COLO668 (cell line): Measurements from ENCODE around the gene MAML3.

ENCODE experiments used
- DNase-seq: peaks from one replicate; lab custom pipeline; 2025; ENCODE audit not compliant: unreplicated experiment; lab: John Stamatoyannopoulos, UW

The MAML3 gene

DNA sequence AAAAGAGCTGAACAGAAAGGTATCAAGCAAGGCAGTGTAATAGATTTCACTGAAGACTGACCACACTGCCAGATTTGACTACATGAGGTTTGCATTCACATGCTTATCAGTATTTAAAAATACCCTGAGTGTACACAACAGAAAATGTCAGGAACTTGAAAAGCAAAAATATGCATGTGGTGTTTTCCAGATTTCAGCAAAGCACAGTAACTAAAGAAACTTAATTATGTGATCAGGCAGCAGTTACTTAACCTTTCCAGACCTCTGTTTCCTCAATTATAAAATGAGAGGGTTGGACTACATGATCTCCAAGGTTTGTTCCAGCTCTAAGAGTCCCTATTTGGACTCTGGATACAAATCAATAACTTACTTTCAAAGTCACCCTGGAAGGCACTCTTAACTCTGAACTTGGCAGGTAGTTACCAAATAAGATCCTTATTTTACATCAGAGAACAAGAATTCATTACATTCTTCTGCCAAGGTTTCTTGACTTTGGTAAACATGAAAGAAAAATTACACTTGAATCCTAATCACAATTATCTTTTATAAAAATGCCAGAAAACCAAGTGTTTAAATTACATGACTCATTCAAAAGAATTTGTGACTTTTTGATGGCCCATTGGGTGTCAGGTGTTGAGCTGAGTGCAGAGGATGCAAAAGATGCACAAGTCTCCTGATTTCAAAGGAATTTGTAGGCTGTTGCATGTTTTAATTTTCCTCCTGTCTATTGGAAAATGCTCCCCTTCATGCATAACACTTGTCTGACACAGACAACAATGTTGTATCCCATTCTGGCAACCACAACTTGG, 246.8 kb downstream of the MAML3 start:
- DNase-seq: no peak

DNA sequence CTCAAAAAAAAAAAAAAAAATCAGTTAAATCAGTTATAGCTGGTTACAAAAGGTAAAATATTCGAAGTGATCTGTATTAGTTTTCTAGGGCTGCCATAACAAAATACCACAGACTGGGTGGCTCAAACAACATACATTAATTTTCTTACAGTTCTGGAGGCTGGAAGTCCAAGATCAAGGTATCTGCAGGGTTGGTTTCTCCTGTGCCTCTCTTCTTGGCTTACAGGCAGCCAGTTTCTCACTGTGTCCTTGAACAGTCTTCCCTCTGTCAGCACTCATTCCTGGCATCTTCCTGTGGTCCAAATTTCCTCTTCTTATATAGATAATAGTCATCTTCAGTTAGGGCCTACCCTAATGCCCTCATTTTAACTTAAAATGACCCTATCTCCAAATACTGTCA, 248.5 kb downstream of the MAML3 start:
- no peak for DNase-seq

DNA sequence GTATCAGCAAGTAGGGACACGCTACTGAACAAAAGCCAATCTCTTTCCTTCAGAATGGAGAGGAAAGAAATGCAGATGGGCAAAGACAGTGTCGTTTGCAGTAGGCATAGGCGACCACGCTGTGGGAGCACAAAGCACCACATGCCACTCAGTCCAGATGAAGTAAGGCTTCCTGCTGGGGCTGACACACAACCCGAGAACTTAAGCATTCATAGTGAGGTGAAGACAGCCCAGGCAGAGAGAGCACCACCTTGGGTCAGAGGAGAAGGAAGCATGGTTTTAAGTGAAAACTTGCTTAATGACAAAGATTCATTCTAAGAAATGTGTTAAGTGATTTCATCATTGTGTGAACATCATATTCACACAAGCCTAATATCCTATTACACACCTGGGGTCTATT, 249.6 kb downstream of the MAML3 start:
- no peak for DNase-seq

DNA sequence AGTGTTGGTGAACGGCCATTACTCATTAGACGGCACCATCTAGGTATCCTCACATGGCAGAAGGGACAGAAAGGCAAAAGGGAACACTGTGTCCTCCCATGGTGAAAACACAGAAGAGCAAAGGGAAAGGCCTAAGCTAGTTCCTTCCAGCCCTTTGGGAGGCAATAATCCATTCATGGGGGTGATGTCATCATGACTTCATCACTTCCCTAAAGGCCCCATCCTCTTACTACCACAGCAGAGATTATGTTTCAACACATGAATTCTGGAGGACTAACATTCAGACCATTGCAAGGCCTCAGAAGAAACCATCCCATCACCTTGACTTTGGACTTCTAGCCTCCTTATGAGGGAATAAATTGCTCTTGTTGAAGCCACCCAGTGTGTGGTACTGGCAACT, 250.1 kb downstream of the MAML3 start:
- no peak for DNase-seq

DNA sequence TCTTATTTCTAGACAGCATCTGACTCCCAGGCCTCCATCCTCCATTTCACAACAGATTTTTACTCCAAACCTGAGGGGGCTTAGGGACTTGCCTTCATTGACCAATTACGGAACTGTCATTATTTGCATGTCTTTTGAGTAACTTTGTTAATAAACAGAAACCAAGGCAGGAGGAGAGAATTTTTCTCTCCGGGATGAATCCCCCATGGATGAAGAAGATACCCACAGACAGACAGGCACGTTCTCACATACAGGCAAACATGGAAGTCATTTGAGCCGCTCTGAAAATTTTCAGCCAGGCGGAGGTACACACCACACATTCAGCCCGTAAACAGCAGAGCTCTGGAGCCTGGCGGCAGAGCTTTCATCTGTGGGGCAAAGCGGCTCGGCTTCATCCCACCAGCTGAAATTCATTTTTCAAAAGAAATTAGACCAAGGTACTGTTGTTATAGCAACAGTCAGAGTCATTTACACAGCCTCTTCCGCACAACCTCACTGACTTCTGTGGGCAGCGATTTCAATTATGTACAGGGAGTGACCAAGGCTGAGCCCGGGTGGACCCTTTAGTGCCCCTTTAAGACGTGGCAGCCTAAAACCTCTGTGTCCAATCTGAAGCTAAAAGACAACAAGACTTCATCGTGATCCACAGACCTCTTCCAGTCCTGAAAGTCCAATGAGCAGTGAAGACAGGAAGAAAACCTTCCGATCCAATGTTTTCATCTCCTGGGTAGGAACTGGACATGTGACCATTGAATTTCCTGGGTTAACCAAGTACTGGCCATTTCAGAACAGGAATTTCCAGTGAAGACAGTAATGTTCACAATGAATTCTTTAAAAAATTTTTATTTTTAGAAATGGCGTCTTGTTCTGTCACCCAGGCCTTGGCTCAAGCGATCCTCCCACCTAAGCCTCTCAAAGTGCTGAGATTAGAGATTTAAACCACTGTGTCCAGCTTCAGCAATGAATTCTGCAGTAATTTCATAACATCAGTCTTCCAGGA, 251.4 kb downstream of the MAML3 start:
- no peak for DNase-seq

DNA sequence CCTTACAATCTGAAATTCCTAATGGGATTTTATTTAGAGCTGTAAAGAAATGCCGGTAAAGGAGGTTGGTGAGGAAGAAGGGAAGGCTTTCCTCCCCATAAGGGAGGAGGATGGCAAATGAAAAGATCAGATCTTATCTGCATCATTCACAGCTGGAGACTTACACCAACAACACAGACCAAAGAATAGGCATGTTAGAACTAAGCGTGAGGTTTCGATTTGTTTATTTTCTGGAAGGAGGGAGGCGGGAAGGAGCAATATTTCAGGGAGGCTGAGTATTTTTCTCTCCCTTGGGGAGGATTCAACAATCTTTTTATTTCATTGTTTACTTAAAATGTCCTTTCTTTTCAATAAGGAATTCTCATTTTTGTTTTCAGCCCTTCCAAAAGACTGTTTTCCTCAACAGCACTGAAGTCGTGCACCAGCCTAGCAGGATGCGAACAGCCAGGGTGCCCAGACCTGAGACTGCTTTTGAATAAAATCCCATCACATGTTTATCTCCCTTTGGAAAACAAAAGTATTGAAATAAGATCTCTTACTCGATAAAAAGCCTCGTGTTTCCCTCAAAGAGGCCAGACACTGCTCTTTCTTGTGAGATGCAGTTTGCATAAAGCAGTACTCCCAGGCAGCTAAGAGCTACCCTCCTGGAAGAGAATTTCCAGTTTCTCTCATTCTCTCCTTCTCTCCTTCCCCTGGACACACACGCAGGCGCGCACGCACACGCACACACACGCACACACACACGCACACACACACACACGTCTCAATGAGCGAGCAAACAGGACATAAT, 252.3 kb downstream of the MAML3 start:
- no peak for DNase-seq

DNA sequence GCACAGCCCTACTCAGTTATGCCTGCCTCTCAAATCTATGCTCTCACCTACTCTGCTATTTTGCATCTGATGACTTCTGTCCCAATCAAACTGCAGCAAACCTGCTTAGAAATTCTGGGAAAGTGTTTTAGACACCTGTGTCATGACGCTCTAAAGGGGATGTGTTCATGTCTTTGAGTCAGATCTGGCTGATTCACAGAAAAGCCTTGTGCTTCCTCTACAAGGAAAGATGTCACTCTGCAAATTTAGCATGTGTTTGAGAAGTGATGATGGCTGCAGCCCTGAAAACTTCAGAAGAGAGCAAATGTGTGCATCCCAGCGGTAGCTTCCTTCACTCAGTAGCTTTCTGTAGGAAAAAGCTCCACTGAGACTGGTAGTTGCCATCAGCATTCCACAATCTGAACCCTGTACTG, 253.0 kb downstream of the MAML3 start:
- DNase-seq: no peak

DNA sequence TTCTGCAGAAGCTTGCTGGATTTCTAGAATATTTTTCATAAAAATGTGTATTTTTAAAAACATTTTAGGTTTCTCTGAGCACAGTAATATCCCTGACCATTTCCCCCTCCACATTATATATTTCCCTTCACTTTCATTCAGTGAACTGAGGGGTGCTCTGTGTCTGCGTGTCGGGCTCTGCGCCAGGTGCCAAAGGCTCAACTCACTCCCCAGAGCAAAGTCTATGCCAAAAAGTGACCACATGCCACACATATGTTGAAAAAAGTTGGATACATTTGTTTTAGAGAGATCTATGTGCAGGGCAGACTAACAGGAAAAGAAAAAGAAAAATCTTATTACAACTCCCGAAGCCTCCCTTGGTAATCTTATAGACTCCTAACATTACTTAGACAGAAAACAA, 254.6 kb downstream of the MAML3 start:
- DNase-seq: no peak

DNA sequence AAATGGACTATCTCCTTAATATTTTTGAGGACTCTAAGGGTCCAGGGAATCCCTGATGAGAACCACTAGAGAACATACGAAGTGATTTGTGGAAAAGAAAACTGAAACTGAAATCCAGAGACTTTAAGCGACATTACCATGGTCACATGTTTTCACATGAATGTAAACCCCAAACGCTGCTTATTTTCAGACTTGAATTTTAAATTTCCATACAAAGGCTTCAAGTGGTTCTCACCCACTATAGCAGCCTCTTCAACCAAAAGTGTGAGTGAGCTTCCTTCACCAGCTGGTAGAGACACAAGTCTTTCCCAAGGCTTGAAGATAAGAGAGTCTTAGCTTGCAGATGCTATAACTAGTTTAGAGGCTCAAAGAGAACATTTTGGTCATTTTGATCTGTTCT, 255.7 kb downstream of the MAML3 start:
- DNase-seq: no peak

DNA sequence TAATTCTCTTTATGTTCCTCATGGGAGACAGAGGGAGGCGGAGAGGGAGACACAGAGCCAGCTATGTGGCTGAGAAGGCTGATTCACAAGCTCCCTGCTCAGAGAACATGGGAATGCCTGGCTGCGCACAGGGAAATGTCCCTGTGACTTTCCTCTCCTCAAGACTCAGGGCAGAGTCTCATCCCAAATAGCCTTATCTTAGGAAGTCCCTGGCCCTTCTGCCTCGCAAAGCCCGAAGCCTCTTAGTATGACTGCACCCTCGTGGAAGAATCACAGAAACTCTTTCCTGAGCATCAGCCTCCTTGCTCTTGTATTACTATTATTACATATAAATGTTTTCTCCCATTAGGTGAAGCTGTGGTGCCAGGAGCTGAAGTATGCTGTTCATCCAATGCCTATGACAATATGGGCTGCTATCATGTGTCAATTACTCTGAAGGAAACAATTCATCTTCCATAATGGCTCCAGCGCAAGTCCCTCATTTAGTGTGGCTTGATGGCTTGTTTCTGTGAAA, 257.8 kb downstream of the MAML3 start:
- no peak for DNase-seq

DNA sequence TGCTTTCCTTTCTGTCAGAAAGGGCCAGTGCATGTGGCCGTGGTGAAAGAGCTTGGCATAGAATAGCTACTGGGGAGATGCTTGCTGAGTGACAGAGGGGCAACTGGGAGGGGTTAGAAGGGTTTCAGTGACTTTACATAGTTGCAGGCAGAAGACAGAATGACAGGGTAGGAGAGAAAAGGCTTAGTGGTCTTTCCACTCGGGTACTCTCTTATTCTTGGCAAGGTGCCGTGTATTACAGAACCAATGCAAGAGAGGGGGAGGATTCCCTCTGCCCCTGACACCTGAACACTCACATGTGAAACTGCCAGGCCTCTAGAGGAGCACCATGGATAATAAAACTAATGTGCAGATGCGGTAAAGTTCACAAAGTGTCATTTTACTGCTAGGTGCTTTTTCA, 260.2 kb downstream of the MAML3 start:
- DNase-seq: no peak

DNA sequence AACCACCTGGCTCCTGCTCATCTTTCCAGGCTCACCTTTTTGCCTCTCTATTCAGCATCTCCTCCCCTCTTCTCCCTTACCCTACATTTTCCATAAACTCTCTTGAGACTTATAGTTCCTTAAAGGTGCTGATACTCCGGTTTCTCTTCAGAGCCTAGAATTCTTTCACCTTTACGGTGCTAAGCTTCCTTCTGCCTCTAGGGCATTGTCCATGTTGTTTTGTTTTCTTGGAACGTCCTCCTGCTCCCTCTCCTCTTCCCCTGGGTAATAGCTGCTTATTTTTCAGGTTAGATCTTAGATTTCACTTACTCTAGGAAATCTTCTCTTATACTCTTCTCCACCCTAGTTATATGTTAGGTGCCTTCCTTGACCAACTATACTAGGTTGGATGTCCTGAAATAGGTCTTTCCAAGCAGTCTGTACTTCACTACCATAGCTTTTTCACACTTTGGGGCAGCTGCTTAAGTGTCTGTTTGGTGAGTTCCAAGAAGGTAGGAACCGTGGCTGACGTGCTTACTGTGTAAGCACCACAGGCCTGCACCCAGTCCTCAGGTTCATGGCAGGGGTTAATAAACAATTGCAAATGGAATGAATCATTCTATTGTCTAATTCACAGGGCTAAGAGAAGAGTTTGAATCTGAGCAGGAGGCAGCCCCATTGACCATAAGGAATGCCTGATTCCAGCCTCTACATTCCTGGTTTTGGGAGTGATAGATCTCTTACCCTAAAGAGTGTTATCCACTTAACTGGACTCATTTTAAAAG, 260.8 kb downstream of the MAML3 start:
- DNase-seq: no peak

DNA sequence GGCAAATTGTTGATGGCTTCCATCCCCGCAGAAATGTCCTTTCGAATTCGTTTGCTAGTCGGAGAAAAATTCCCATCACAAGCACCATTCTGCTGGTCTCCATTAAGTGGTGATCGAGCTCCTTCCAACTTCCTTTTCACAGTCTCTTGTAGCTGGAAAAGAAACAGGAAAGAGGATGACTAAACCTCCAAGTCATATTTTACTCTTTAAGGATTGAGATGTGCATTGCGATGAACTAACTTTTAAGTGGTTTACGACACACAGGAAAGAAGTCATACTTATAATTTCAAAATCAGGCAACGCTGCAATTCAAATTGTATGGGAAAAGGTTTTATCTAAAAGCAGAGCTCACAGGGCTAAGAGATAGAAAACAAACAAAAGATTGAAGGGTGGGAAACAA, 263.2 kb downstream of the MAML3 start:
- no peak for DNase-seq

DNA sequence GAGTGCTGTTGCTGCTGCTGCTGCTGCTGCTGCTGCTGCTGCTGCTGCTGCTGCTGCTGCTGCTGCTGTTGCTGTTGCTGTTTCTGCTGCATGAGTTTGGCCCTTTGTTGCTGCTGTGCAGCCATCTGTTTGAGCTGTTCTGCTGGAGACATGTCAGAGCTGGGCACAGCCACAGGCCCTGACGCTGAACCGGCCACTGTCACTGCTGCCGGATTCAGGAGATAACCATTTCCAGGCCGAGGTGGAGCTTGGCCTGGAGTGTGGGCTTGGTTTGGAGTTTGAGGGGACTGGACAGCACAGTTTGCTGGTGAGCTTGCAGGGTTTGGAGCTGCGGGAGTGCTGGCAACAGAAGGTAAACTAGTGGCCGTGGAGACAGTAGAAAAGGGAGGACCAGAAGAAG, 264.1 kb downstream of the MAML3 start:
- no peak for DNase-seq

DNA sequence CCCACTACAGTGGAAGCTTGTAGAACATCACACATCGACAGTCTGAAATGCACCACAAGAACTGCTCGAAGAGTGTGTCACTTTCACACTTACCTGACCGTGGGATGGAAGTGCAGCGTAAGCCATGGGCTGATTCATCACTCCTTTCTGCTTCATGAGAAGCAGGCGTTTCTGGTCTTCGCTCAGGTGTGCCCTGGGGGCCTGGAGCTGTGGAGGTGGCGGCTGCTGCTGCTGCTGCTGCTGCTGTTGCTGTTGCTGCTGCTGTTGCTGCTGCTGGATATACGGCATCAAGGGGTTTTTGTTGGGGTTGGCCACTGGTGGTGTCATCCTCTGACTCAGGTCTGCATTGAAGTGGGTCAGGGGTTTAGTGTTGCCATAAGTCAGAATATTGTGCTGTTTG, 264.7 kb downstream of the MAML3 start:
- no peak for DNase-seq

DNA sequence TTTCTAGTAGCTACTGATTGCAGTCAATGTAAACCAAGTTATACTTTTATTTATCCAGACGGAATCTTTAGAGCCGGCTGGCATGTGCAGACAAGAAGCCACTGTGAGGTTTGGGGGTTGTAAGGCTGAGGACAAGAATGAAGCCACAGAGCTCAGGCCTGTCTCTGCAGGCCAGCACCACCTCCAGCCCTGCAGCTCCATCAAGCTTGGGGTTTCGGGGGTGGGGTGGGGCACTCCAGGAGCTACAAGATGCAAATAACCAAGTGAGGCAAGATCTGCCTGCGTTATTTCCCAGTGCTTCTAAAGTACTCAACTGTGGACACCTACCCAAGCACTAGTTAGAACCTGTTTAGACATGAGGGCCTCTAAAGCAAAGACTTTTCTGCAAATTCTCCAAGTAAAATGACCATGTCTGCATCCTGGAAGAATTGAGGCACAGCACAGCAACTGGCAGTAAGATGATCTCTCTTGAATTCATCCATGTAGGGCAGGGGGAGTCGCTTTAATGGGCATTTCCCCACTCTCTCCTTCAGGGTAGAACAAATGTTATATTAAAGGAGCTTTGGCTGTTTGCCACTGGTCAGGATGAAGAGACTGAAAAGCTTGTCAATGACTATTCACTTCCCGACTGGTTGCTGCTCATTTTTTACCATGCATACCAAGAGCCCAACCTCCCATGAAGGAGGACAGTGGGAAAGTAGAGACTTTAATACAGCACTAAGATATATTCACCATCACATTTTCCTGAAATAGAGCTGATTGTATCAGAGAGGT, 265.8 kb downstream of the MAML3 start:
- DNase-seq: no peak

DNA sequence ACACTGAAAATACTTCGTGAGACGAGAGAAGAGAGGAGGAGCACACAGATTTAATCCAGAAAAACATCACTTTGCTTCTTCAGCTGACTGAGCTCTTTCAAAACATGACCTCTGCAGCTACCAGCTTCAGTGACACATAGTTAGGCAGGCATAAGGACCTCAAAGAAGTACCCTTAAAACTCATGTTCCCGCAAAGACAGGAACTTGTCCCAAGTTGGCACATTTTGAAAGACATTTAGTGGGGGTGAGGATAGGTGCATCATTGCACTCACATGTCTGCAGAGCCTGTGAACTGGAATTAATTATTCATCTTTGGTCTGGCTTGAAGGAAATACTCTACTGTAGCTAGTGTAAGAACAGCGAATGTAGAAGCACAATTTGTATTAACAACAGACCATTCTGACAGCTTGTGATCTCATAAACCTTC, 266.6 kb downstream of the MAML3 start:
- no peak for DNase-seq

DNA sequence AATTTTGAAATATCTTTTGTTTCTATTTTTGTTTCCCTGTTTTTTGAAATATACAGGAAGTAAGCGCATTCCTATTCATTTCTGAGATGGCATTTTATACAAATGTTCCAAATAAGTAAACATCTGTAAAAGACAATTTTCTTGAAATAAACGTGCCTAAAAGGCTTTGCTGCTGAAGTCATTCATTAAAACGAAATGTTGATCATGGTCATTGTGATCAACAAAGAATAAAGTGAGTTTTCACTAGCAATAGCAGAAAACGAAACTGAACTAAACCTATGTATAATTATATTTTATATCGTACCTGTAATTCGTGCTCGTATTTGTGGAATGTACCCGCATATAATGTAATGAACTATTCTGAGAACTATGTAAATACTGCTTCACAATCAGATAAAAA, 267.2 kb downstream of the MAML3 start:
- DNase-seq: no peak

DNA sequence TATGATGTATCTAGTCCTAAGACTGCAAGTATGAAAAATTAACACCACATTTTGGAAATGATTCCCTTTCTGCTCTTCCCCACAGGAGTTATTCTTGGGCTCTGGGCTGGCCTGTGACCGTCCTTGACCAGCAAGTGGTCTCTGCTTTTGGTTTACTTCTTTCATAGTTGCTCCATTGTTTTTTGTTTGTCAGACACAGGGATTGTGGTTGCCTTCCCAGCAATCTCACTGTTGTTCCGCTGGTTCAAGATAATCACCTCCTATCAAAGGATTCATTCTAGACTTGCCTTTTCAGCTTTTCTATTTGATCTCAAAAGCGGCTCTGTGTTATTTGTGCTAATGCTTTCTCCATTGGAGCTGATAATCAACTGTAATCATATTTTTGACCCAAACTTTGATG, 269.5 kb downstream of the MAML3 start:
- no peak for DNase-seq

DNA sequence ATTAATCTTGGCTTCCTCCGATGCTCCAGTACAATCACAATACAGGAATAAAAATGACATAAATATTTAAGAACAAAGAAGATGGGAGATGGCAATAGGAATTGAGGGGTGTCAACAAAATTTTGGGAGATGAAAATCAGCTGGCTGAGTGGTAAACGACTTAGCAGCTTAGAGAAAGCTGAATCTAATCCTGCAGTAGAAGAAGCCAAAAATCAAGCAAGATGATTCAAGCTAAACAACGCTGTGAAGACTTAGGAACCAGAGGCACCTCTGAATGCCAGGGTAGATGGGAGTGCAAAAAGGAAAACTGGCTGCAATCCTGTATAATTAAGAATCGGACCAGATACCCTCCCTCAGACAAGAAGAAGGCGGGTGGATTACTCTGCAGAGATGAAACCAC, 273.1 kb downstream of the MAML3 start:
- DNase-seq: no peak
